GM19455 (cell line): ENCODE results near the gene ACTR3.
"Not testable (repeated sequence)": the region's sequence is repeated elsewhere in the genome, so short reads cannot be mapped to it uniquely, and the experiment has no call there.

ENCODE experiments used
- ATAC-seq: cut with Tn5 transposase; IDR thresholded peaks from one replicate; pipeline ENCODE4 v1.9.1; 2021; ENCODE audit not compliant: unreplicated experiment

Gene ACTR3

GRCh38 chr2:113889471-113890252 is at the start of gene ACTR3:
Gene ACTR3 (plus strand): TSS chr2:113890089. CDS start chr2:113890280, 191 bp downstream.
- peak; percentile 53 for ATAC-seq

DNA sequence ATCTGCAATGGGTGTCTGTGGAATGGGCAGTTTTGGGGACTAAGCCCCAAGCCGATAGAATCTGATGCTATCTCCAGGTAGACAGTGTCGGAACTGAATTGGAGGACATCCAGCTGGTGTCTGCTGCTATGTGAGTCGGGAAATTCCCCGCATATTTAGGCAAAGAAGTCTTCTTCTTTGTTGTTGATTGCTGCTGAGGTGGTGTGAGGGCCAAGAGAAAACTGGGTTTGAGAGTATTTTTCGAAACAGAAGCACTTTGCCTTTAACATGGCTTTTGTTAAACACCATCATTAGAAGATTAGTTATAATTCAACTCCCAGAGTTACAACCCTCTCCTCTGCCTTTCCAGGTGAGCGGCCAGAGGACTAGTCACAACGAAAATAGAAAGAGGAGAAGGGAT is 49.4 kb upstream of the ACTR3 start:
- ATAC-seq: no peak

GRCh38 chr2:113842919-113843736 is 46.8 kb upstream of the ACTR3 start:
- no peak for ATAC-seq

DNA sequence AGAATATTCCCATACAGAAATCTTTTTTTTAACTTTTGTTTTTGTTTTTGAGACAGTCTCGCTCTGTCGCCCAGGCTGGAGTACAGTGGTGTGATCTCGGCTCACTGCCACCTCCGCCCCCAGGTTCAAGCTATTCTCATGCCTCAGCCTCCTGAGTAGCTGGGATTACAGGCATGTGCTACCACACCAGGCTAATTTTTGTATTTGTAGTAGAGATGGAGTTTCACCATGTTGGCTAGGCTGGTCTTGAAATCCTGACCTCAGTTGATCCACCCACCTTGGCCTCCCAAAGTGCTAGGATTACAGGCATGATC is 46.2 kb upstream of the ACTR3 start:
- ATAC-seq: not testable (repeated sequence)

- ATAC-seq: no peak
Measured at GRCh38 chr2:113845261-113845660, 44.6 kb upstream of the ACTR3 start.

DNA sequence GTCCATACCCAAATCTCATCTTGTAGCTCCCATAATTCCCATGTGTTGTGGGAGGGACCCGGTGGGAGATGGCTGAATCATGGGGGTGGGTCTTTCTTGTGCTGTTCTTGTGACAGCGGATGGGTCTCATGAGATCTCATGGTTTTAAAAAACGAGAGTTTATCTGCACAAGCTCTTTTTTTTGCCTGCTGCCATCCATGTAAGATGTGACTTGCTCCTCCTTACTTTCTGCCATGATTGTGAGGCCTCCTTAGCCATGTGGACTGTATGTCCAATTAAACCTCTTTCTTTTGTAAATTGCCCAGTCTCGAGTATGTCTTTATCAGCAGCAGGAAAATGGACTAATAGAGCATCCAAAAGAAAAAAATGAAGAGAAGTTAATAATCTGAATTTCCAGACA is 44.1 kb upstream of the ACTR3 start:
- not testable (repeated sequence) for ATAC-seq

GRCh38 chr2:113846429-113846828 is 43.5 kb upstream of the ACTR3 start:
- ATAC-seq: no peak

DNA sequence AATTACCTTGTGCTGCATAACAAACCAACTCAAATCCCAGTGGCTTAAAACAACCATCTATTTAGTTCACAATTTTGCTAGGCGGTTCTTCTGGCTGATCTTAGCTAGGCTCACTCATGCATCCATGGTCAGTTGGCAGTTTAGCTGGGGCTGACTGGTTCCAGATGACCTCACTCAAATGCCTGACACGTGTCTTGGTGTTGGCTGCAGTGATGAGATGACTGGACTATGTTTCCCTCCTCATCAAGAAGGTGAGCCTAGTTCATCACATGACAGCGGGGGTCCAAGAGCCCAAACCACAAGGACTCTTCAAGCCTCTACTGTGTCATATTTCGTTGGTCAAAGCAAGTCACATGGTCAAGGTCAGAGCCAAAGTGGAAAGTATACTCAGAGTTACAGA is 42.7 kb upstream of the ACTR3 start:
- no peak for ATAC-seq

DNA sequence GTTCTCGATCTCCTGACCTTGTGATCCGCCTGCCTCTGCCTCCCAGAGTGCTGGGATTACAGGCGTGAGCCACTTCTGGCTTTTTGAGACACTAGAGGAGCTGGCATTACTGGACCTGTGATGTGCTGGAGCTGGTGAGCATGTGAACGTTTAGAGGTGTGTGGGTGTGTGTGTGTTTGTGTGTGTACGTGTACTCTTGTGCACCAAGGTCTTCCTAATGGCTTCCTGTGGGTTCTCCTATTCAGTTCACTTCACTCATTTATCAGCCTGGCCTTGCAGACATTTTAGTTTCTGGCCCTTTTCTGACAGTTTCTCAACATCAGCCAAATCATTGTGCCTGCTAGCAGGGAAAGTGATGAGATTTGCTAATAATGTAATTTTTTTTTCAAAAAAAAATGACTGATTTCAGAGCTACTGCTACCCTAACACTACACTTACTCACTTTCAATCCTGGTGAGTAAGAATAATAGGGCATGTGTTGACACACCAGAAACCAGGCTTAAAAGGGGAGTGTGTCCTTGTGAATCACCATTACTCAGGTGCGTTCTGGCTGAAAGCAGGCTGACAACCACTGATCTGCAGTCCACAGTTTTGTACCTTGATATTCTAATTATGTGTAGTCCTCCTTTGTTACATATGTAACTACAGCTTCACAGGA is 41.0 kb upstream of the ACTR3 start:
- no peak for ATAC-seq

DNA sequence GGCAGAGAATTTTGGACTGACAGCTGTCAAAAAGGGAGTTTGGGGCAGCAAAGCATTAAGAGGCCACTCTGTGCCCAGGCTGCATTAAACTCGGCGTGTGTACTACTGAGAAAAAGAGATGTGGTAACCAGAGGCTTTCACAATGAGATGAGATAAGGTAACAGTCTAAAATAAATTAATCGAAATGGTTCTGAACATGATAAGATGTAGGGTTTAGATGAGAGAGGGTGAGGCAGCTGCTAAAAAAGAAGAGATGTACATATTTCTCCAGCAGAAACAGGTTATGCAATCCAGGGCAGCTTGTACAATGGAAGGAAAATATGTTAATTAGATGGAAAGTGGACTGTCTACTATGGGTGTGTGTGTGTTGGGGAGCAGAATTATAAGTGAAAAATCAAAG is 39.2 kb upstream of the ACTR3 start:
- no peak for ATAC-seq

DNA sequence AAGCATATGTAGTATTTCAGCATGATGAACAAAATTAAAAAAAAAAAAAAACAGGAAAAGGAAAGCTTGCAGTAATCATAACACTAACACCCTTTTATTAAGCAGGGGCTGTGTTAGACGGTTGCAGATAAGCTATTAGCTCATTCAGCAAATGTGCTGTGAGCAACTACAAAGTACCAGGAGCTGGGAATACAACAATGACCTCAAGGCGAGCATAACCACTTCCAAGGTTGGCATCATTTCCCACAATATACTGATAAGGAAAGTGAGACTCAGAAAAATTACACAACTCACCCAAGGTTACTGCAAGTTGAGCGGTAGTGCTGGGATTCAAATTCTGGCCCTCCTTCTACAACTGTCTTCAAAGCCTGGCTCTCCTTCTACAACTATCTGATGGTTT is 38.2 kb upstream of the ACTR3 start:
- no peak for ATAC-seq

- ATAC-seq: no peak
Measured at GRCh38 chr2:113854208-113854607, 35.7 kb upstream of the ACTR3 start.

- ATAC-seq: no peak
Measured at GRCh38 chr2:113854970-113855740, 34.7 kb upstream of the ACTR3 start.

GRCh38 chr2:113857464-113857863 is 32.4 kb upstream of the ACTR3 start:
- no peak for ATAC-seq

DNA sequence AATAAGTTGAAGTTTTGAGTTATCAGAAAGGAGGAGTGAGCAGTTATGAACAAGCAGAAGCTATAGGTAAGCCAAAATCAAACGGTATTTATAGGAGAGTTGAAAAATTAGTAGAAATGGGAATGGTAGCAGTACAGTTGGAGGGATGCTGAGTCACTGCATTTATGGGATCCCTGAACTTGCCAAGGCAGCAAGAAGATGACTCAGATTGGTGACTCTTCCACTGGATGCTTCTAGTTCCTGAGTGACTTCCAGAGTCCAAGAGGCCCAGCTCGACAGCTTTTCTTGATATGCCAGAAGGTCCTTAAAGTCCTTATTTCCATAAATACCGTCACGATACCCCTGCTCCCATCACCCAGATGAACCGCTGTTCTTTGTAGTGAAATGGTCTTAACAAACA is 31.1 kb upstream of the ACTR3 start:
- ATAC-seq: no peak

DNA sequence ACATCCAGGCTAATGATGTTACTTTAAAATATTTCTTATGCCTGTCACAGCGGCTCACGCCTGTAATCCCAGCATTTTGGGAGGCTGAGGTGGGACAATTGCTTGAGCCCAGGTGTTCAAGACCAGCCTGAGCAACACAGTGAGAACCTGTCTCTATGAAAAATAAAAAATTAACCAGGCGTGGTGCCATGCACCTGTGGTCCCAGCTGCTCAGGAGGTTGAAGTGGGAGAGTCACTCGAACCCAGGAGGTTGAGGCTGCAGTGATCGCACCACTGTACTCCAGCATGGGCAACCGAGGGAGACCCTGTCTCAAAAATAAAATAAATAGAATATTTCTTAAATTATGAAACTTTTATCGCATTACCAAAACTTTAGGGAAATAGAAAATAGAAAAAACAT is 28.1 kb upstream of the ACTR3 start:
- no peak for ATAC-seq

DNA sequence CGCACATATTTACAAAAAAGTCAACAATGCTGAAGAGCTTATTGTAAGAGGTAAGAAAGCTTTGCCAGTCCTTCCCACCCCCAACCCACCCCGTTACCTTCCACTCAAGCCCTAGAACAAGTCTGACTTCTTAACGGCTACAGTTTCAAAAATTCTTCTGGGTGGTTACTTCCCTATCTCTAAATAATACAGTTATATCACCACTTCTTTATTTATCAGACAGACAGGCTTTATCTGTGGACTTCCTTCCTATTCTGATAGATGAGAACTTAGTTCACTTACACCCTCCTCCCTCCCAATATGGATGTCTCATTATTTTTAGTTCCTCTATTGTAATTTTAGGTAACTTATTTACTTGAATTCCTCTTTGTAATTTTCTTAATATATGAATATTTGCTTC is 26.7 kb upstream of the ACTR3 start:
- no peak for ATAC-seq

- ATAC-seq: no peak
Measured at GRCh38 chr2:113867571-113867970, 22.3 kb upstream of the ACTR3 start.

- no peak for ATAC-seq
Measured at GRCh38 chr2:113869253-113869652, 20.6 kb upstream of the ACTR3 start.

- ATAC-seq: no peak
Measured at GRCh38 chr2:113872201-113872600, 17.7 kb upstream of the ACTR3 start.

GRCh38 chr2:113873867-113874266 is 16.0 kb upstream of the ACTR3 start:
- no peak for ATAC-seq
